Smooth muscle cell (in vitro differentiated cells): Measurements from ENCODE around the gene CCDC182. TPM values are rescaled to one million over a fixed set of nuclear protein-coding genes. Genes with fewer than 3 reads are reported as not detected.

Source experiments
- DNase-seq: peaks from one replicate; lab custom pipeline; 2025; ENCODE audit not compliant: unreplicated experiment; lab: John Stamatoyannopoulos, UW
- H2AFZ ChIP-seq: fragments of 200-600 bp; sonication (generic); 2 replicates; pipeline ENCODE4 v1.6.0; 2016; ENCODE audit warnings: antibody characterized with exemption, low read depth, mild to moderate bottlenecking
- H3F3A ChIP-seq: fragments of 200-600 bp; sonication (generic); 2 replicates; pipeline ENCODE4 v1.6.0; 2017; ENCODE audit warnings: antibody characterized with exemption, low read depth
- H3K27ac ChIP-seq: fragments of 200-600 bp; sonication (generic); 2 replicates; pipeline ENCODE4 v1.5.1; 2016; ENCODE audit warnings: low read depth, mild to moderate bottlenecking
- H3K27me3 ChIP-seq: fragments of 200-600 bp; sonication (generic); 2 replicates; pipeline ENCODE4 v1.6.1; 2016; ENCODE audit warnings: low read depth, mild to moderate bottlenecking
- H3K36me3 ChIP-seq: fragments of 200-600 bp; sonication (generic); 2 replicates; pipeline ENCODE4 v1.5.1; 2016; ENCODE audit warnings: low read depth
- H3K4me1 ChIP-seq: fragments of 200-600 bp; sonication (generic); 2 replicates; pipeline ENCODE4 v1.5.1; 2016; ENCODE audit warnings: low read depth
- H3K4me2 ChIP-seq: fragments of 200-600 bp; sonication (generic); 2 replicates; pipeline ENCODE4 v1.6.0; 2016; ENCODE audit warnings: mild to moderate bottlenecking
- H3K4me3 ChIP-seq: fragments of 200-600 bp; sonication (generic); 2 replicates; pipeline ENCODE4 v1.5.1; 2016; ENCODE audit warnings: mild to moderate bottlenecking
- H3K79me2 ChIP-seq: fragments of 200-600 bp; sonication (generic); 2 replicates; pipeline ENCODE4 v1.6.0; 2016; ENCODE audit warnings: low read depth, mild to moderate bottlenecking
- H3K9ac ChIP-seq: fragments of 200-600 bp; sonication (generic); 2 replicates; pipeline ENCODE4 v1.6.0; 2016; ENCODE audit warnings: low read depth
- H3K9me3 ChIP-seq: fragments of 200-600 bp; sonication (generic); replicated peaks from 2 replicates; pipeline ENCODE4 v1.5.1; 2016; ENCODE audit warnings: low read depth
- H4K20me1 ChIP-seq: fragments of 200-600 bp; sonication (generic); 2 replicates; pipeline ENCODE4 v1.6.0; 2016; ENCODE audit warnings: low read depth
- WGBS: methylation state at CpG from one replicate; pipeline ENCODE4 v1.1.7; 2016; ENCODE audit warnings: low lambda C conversion rate; 5-methylcytosine and 5-hydroxymethylcytosine counted together
- polyA plus RNA-seq: library from polyadenylated mRNA; unstranded; fragments of >200 nt; fragmentation: Nextera tagmentation; extraction: Ambion mirVana; gene quantifications from 2 replicates; pipeline ENCODE4 v1.2.1, GENCODE V29; 2016
- total RNA-seq: library from RNA; depleted of rRNA; stranded (reverse); fragments of >200 nt; gene quantifications from 2 replicates; pipeline ENCODE4 v1.2.3, GENCODE V29; 2014
- TF ChIP-seq, protein P1 (sequence below): fragments of 200-600 bp; sonication (generic); IDR thresholded peaks from 2 replicates; pipeline ENCODE4 v1.5.1; 2017; ENCODE audit warnings: borderline replicate concordance, mild to moderate bottlenecking, antibody characterized with exemption; ENCODE audit not compliant: insufficient read depth, poor library complexity, severe bottlenecking

CCDC182 gene
- total and polyA plus RNA-seq, 2 experiments from 2014 or later = not detected

DNA sequence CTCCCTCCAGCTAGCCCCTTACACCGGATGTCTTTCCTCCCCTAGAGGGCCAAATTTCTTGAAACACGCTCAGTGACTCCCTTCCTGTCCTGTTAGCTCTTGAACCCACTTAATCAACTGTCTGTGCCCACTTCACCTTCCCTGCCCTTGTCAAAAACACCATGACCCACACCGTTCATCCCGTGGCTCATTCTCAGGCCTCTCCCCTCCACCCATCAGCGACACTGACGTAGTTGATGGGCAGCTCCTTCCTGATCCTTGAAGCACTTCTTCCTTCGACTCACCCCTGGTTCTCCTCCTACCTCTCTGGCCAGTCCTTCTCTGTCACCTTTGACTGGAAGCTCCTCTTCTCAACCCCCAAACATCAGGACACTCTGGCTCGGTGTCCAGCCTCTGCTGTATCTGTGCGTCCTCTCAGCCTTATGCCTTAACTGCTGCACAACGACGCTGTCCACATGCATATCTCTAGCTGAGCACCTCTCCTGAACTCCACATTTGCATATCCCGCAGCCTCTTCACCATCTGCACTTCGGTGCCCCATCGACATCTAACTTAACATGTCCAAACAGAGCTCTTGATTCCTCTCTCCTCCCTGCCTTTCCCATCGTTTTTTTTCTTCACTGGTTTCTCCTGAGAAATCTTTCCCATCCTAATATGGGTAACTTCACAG lies 39.3 kb upstream of the CCDC182 start:
- H3K9ac ChIP-seq = no peak overlapping the region
- H3F3A ChIP-seq = no peaks in the 10 kb centered on the region
- H3K27ac ChIP-seq = no peak overlapping the region
- TF ChIP-seq, protein P1, sequence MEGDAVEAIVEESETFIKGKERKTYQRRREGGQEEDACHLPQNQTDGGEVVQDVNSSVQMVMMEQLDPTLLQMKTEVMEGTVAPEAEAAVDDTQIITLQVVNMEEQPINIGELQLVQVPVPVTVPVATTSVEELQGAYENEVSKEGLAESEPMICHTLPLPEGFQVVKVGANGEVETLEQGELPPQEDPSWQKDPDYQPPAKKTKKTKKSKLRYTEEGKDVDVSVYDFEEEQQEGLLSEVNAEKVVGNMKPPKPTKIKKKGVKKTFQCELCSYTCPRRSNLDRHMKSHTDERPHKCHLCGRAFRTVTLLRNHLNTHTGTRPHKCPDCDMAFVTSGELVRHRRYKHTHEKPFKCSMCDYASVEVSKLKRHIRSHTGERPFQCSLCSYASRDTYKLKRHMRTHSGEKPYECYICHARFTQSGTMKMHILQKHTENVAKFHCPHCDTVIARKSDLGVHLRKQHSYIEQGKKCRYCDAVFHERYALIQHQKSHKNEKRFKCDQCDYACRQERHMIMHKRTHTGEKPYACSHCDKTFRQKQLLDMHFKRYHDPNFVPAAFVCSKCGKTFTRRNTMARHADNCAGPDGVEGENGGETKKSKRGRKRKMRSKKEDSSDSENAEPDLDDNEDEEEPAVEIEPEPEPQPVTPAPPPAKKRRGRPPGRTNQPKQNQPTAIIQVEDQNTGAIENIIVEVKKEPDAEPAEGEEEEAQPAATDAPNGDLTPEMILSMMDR = no peak
- H3K4me3 ChIP-seq = no peak overlapping the region
- no peaks in the 10 kb centered on the region for H3K9me3 ChIP-seq
- no peaks in the 10 kb centered on the region for H3K36me3 ChIP-seq
- no peaks in the 10 kb centered on the region for H3K79me2 ChIP-seq
- 83% methylated on average over 15 of the region's 15 CpGs for WGBS
- no peak overlapping the region for H2AFZ ChIP-seq
- no peak overlapping the region for H3K4me2 ChIP-seq
- peaks cover 7% of the 10 kb centered on the region for H3K27me3 ChIP-seq
- no peaks in the 10 kb centered on the region for H4K20me1 ChIP-seq
- H3K4me1 ChIP-seq = peaks cover 5% of the 10 kb centered on the region
- DNase-seq = no peak

DNA sequence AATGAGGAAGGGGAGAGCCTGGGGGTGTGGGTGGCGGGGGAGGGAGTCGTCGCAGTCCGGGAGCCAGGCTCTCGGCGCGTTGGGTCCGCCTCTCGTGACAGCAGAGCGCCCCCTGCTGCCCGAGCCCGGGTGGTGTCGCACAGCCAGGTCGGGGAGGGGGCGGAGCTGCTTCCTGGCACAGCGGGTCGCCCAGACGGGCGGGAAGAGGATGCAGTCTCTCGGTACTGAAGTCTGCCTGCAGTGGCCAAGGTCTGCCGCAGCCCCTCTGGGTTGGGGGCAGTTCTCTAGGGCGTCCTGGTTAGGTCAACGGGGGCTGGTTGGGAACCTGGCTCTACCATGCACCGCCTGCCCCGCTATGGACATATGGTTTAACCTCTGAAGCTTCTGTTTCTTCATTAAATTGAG lies 38.2 kb upstream of the CCDC182 start:
- no peak overlapping the region for H2AFZ ChIP-seq
- peaks cover 5% of the 10 kb centered on the region for H3K4me1 ChIP-seq
- H3K79me2 ChIP-seq = no peaks in the 10 kb centered on the region
- TF ChIP-seq, protein P1 = peak; percentile 93
- no peaks in the 10 kb centered on the region for H3K36me3 ChIP-seq
- H4K20me1 ChIP-seq = no peaks in the 10 kb centered on the region
- 11% methylated on average over 17 of the region's 25 CpGs for WGBS
- H3K27ac ChIP-seq = no peak overlapping the region
- peak overlapping the region; percentile 80 for H3K4me2 ChIP-seq
- no peak overlapping the region for H3K9ac ChIP-seq
- H3F3A ChIP-seq = no peaks in the 10 kb centered on the region
- peak overlapping the region; percentile 23 for H3K4me3 ChIP-seq
- peak; percentile 29 for DNase-seq
- peaks cover 7% of the 10 kb centered on the region for H3K27me3 ChIP-seq
- no peaks in the 10 kb centered on the region for H3K9me3 ChIP-seq

DNA sequence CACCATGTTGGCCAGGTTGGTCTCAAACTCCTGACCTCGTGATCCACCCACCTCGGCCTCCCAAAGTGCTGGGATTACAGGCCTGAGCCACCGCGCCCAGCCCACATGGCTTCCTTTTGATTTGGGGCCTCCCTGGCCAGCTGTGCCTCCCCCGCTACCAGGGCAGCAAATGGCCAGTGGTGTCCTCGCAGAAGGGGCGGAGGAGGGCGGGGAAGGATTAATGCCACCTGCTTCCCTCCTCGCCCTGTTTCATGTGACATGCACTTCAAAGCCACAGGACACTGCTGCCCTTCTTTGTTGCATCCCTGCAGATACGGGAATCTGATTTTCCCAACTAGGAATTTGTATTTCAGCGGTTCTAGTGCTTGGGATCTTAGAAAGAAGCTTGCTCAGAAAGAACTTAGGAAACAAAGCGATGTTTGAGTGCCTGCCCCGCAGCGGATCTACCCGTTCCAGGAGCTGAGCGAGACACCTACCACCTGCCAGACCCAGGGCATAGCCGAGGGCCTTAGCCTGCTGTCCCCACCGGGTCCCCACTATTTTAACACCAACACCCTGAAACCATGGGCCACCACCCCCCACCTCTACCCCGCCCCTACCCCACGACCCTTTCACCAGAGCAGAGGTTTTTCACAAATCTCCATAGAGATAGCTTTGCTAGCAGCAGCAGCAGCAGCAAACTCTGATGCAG lies 37.7 kb upstream of the CCDC182 start:
- no peak for DNase-seq
- no peaks in the 10 kb centered on the region for H3K36me3 ChIP-seq
- no peaks in the 10 kb centered on the region for H4K20me1 ChIP-seq
- H3K4me3 ChIP-seq = peak overlapping the region; percentile 23
- H2AFZ ChIP-seq = no peak overlapping the region
- TF ChIP-seq, protein P1 = no peak
- peak overlapping the region; percentile 80 for H3K4me2 ChIP-seq
- no peak overlapping the region for H3K9ac ChIP-seq
- no peaks in the 10 kb centered on the region for H3F3A ChIP-seq
- 75% methylated on average over 18 of the region's 20 CpGs for WGBS
- H3K79me2 ChIP-seq = no peaks in the 10 kb centered on the region
- no peaks in the 10 kb centered on the region for H3K9me3 ChIP-seq
- peaks cover 2% of the 10 kb centered on the region for H3K27me3 ChIP-seq
- peaks cover 5% of the 10 kb centered on the region for H3K4me1 ChIP-seq
- H3K27ac ChIP-seq = no peak overlapping the region
